ENCODE data around the gene KATNB1. TPM values are rescaled to one million over a fixed set of nuclear protein-coding genes. Genes with fewer than 3 reads are reported as not detected.
A peak's percentile ranks its signal among the peaks of the same experiment; 100 is the strongest.

KATNB1 gene
- total and polyA plus RNA-seq, 2 of the 8 experiments (the other 6 are each of a cell fraction or from before 2014, with no cell fraction given), result 50.2 to 60.4 TPM

GRCh38 chr16:57728336-57729181 lies 7.0 kb upstream of the KATNB1 start:
- Histone ChIP-seq H2BK5ac (ENCODE audit: low read depth, low read length) (no peak overlapping the region), H2BK12ac (ENCODE audit: low read depth, low read length) (no peak overlapping the region), H4K91ac (replicated peaks; ENCODE audit: insufficient read length, low read length) (no peak overlapping the region), H3K23me2 (ENCODE audit: low read depth, low read length) (peaks cover 17% of the 10 kb centered on the region; the same call in 1 of the 2 replicates), H2AFZ (ENCODE audit: low read length) (no peak overlapping the region), H3K56ac (replicated peaks; ENCODE audit: insufficient read length, low read depth, low read length) (no peak overlapping the region), H3K18ac (ENCODE audit: extremely low read depth, low read length) (no peak overlapping the region), H3K23ac (ENCODE audit: insufficient read length) (no peak overlapping the region), H3K36me3 (ENCODE audit: control insufficient read depth in 2 of 4, insufficient read depth in 4 of 4, low read length in 3 of 4) (no peaks in the 10 kb centered on the region), H3K9me3 (ENCODE audit: insufficient read depth in 2 of 2, low read depth in 1 of 2, low read length in 1 of 2) (no peaks in the 10 kb centered on the region; a peak in 1 of 4 replicates), H4K8ac (ENCODE audit: extremely low read depth, insufficient read depth, low read length) (peak overlapping the region; percentile 71; the same call in 1 of the 2 replicates), H3K27me3 (replicated peaks in 1 of 4; ENCODE audit: control insufficient read depth in 3 of 4, extremely low read depth in 1 of 4, insufficient read depth in 3 of 4, low read length in 3 of 4) (no peaks in the 10 kb centered on the region; a peak in 1 of 7 replicates), H2BK120ac (replicated peaks; ENCODE audit: low read depth, low read length) (no peak overlapping the region), H3K9ac (replicated peaks in 1 of 4; ENCODE audit: extremely low read depth in 1 of 4, low read depth in 3 of 4, low read length in 3 of 4) (no peak overlapping the region), H3K27ac (ENCODE audit: low read depth, low read length) (no peak overlapping the region), H3K4me2 (ENCODE audit: insufficient read depth in 1 of 2, low read depth in 2 of 2, low read length in 2 of 2) (no peak overlapping the region), H4K5ac (ENCODE audit: insufficient read length, low read depth, low read length) (no peak overlapping the region), H2BK15ac (ENCODE audit: low read length) (no peak overlapping the region), H4K20me1 (replicated peaks in 1 of 2; ENCODE audit: control insufficient read depth in 1 of 2, insufficient read depth in 2 of 2, low read length in 2 of 2) (peaks cover 0 to 3% of the 10 kb centered on the region in 2 experiments), H2AK5ac (ENCODE audit: low read depth, low read length) (no peak overlapping the region), H3K4ac (replicated peaks; ENCODE audit: insufficient read length, low read depth, low read length) (no peak overlapping the region), H3K79me1 (ENCODE audit: low read depth, low read length) (no peaks in the 10 kb centered on the region), H2BK20ac (ENCODE audit: low read length) (no peak overlapping the region), H3K4me3 (ENCODE audit: extremely low read depth in 1 of 4, insufficient read depth in 2 of 4, low read depth in 3 of 4, low read length in 4 of 4) (no peak overlapping the region), H3K14ac (ENCODE audit: insufficient read length) (no peak overlapping the region), H3K79me2 (ENCODE audit: control insufficient read depth in 1 of 2, insufficient read depth in 2 of 2, low read length in 2 of 2) (no peaks in the 10 kb centered on the region), H3K4me1 (replicated peaks in 1 of 4; ENCODE audit: control insufficient read depth in 3 of 4, insufficient read depth in 4 of 4, low read length in 3 of 4) (no peaks in the 10 kb centered on the region; a peak in 1 of 7 replicates)
- ChIA-PET CTCF (ENCODE audit: partially characterized antibody) (interaction anchor here (0.8 to 6.6 kb wide), 8 partner anchors 35 to 264 kb away, joined by 3 to 48 read pairs (median 3); partner anchors contain the start of gene ADGRG3), POLR2A (ENCODE audit: partially characterized antibody) (no interaction called here)
- DNase-seq (ENCODE audit: low read depth in 1 of 2, low spot score in 2 of 2) (no peak), FAIRE-seq (no peak)
- WGBS, 2 experiments (ENCODE audit: extremely low coverage in 1 of 2, insufficient coverage in 1 of 2, insufficient read length in 1 of 2, insufficient replicate concordance in 2 of 2, low coverage in 1 of 2, low lambda C conversion rate in 2 of 2, missing lambda C conversion rate in 1 of 2), result 92% methylated on average over 14 of the region's 14 CpGs; no CpG with 5 or more reads in 1 of the 2 experiments
- TF ChIP-seq RAD21 (IDR thresholded peaks at IDR 0.05 in 1 of 2, conservative IDR thresholded peaks at IDR 0.05 in 1 of 2; ENCODE audit: low read depth in 2 of 2, low read length in 2 of 2), result no peak
- no peak for TF ChIP-seq PHF8 (conservative IDR thresholded peaks at IDR 0.05; ENCODE audit: low read depth, low read length)
- no peak for TF ChIP-seq JUN (IDR thresholded peaks at IDR 0.05; ENCODE audit: low read depth, low read length)
- no peak for TF ChIP-seq CHD1 (IDR thresholded peaks at IDR 0.05; ENCODE audit: low read depth, low read length)

Data from H1 (cell line).